22Rv1 (cell line): ENCODE measurements around the gene R3HDM2.

ENCODE experiments used
- ZFX ChIP-seq: fragments of 450-650 bp; IDR thresholded peaks from 2 replicates; pipeline ENCODE4 v1.6.1; 2017; ENCODE audit warnings: antibody characterized with exemption, borderline replicate concordance
- TF ChIP-seq, protein P1 (sequence below): fragments of 450-650 bp; IDR thresholded peaks from 2 replicates; pipeline ENCODE4 v1.5.1; 2017; ENCODE audit warnings: mild to moderate bottlenecking

DNA sequence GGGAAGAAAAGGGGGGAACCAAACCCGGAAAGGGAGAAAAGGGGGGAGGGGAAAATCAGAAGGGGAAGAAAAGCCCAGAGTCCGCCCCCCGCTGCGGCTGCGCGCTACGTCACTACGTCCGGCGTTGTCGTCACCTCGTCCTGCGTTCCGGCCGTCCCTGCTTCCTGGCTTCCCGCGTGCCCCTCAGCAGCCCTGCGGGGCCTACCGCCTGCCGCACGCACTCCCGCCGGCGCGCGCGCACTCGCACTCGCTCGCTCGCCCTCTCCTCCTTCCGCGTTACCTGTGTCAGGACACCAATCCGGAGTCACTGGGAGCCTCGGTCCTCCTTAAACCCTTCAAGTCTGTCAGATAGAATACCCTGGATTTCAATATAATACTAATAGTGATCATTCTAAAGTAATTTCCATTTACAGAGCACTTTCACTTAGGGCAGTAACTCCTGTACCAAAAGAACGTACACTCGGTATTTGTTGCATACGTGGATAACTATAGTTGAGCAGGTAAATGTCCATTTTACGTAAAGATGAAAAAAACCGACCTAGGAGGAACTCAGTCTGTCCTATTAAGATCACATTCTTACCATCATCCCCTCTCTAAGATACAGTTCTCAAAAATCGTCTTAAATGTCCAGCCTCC, at the start of gene R3HDM2:
- TF ChIP-seq, protein P1, sequence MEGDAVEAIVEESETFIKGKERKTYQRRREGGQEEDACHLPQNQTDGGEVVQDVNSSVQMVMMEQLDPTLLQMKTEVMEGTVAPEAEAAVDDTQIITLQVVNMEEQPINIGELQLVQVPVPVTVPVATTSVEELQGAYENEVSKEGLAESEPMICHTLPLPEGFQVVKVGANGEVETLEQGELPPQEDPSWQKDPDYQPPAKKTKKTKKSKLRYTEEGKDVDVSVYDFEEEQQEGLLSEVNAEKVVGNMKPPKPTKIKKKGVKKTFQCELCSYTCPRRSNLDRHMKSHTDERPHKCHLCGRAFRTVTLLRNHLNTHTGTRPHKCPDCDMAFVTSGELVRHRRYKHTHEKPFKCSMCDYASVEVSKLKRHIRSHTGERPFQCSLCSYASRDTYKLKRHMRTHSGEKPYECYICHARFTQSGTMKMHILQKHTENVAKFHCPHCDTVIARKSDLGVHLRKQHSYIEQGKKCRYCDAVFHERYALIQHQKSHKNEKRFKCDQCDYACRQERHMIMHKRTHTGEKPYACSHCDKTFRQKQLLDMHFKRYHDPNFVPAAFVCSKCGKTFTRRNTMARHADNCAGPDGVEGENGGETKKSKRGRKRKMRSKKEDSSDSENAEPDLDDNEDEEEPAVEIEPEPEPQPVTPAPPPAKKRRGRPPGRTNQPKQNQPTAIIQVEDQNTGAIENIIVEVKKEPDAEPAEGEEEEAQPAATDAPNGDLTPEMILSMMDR = no peak
- TF ChIP-seq ZFX = no peak
